HG03439 (cell line): ENCODE data around the gene ULK4.
"Not testable (repeated sequence)": the region's sequence is repeated elsewhere in the genome, so short reads cannot be mapped to it uniquely, and the experiment has no call there.

Experiments used
- ATAC-seq: cut with Tn5 transposase; IDR thresholded peaks from one replicate; pipeline ENCODE4 v1.9.1; 2021; ENCODE audit warnings: mild to moderate bottlenecking, moderate library complexity; ENCODE audit not compliant: unreplicated experiment

The ULK4 gene

GRCh38 chr3:41874022-41874421, 87.9 kb downstream of the ULK4 start:
- no peak for ATAC-seq

GRCh38 chr3:41872157-41872556, 89.7 kb downstream of the ULK4 start:
- no peak for ATAC-seq

GRCh38 chr3:41867533-41867932, 94.4 kb downstream of the ULK4 start:
- no peak for ATAC-seq

- ATAC-seq = no peak
Observed at GRCh38 chr3:41866298-41866697, 95.6 kb downstream of the ULK4 start.

- ATAC-seq = no peak
Observed at GRCh38 chr3:41863024-41863423, 98.9 kb downstream of the ULK4 start.

GRCh38 chr3:41860489-41860888, 101.4 kb downstream of the ULK4 start:
- not testable (repeated sequence) for ATAC-seq

GRCh38 chr3:41854956-41855355, 106.9 kb downstream of the ULK4 start:
- ATAC-seq = no peak

- ATAC-seq = no peak
Observed at GRCh38 chr3:41853540-41854196, 108.2 kb downstream of the ULK4 start.

- ATAC-seq = no peak
Observed at GRCh38 chr3:41848753-41849574, 112.9 kb downstream of the ULK4 start.

GRCh38 chr3:41847679-41848078, 114.2 kb downstream of the ULK4 start:
- ATAC-seq = no peak

GRCh38 chr3:41846850-41847249, 115.1 kb downstream of the ULK4 start:
- peak; percentile 51 for ATAC-seq

- no peak for ATAC-seq
Observed at GRCh38 chr3:41845826-41846225, 116.1 kb downstream of the ULK4 start.

GRCh38 chr3:41844256-41844655, 117.6 kb downstream of the ULK4 start:
- not testable (repeated sequence) for ATAC-seq

GRCh38 chr3:41840936-41841668, 120.8 kb downstream of the ULK4 start:
- not testable (repeated sequence) for ATAC-seq

GRCh38 chr3:41836360-41837134, 125.4 kb downstream of the ULK4 start:
- ATAC-seq = peak; percentile 56

- no peak for ATAC-seq
Observed at GRCh38 chr3:41833628-41834027, 128.3 kb downstream of the ULK4 start.

- no peak for ATAC-seq
Observed at GRCh38 chr3:41819236-41819635, 142.7 kb downstream of the ULK4 start.

GRCh38 chr3:41808618-41809017, 153.3 kb downstream of the ULK4 start:
- no peak for ATAC-seq

- ATAC-seq = no peak
Observed at GRCh38 chr3:41808152-41808551, 153.8 kb downstream of the ULK4 start.

- ATAC-seq = no peak
Observed at GRCh38 chr3:41794748-41795589, 166.9 kb downstream of the ULK4 start.
